HG03457 (cell line): ENCODE data around the gene TMEM26.
"Not testable (repeated sequence)": the region's sequence is repeated elsewhere in the genome, so short reads cannot be mapped to it uniquely, and the experiment has no call there.

ENCODE experiments used
- ATAC-seq: cut with Tn5 transposase; IDR thresholded peaks from one replicate; pipeline ENCODE4 v1.9.1; 2021; ENCODE audit warnings: moderate number of reproducible peaks; ENCODE audit not compliant: unreplicated experiment

The TMEM26 gene

DNA sequence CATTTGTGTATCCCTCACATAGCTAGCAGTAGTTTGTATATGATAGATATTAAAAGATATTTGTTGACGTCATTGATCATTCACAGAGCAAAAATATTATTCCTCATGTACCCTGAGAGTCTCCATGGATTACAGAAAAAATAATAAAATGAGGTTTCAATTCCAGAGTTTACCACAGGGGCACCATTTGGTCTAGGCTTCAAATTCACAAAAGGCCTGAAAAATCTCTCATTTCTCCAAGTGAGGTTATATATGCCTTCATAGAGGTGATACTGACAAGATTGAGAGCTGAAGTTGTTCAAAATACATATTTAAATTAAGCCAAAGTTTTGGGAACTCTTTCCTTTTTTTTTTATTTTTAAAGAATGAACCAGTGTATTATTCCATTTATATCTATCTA is 52.7 kb downstream of the TMEM26 start:
- ATAC-seq: no peak

DNA sequence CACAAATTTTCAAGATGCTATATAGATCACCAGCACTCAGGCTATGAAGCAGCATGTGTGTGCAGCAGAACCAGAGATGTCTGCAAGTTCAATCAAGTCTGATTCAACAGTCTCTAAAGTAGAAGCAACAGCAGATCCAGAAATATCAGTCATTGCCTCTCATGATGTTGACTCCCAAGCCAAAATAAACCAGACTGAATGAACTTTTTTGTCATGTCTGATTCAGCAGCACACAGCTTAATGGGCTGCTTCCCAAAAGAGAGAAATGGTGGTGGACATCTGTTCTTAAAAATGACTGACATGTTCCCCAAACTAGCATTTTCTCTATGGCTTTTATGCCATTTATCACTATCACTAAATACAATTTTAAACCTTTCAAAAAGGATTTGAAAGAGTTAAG is 53.8 kb downstream of the TMEM26 start:
- no peak for ATAC-seq

DNA sequence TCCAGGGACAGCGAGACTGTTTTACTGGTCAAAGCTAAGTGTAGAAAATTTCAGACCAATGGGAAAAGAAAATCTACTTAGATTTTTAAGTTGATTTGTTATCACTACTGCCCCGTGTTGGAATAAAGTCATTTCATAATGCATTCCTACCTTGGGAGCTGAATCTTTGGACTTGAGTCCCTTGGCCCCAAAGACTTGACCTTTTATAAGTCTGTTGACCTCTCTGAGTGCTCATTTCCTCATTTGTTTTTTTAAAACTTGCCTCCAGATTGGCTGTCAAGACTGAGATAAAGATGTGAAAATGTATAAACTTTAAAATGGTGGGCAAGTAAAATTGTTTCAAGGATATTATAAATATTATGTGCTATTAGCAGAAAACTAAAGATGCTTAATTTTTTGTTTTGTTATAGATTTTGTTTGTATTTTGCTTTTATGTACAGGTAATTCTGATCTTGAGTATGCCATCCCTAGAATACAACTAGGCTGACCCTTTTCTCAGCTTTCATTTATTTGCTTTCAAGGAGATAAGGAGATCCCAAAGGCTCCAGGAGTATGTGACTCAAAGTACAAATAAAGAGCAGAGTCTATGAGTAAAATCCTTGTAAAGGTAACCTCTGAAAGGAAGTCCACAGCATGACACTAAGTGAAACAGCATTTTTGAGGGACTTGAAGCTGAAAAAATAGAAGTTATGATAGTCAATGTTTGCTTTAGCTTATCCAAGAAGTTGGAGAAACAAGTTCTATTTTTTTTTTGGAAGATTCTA is 54.6 kb downstream of the TMEM26 start:
- ATAC-seq: no peak

DNA sequence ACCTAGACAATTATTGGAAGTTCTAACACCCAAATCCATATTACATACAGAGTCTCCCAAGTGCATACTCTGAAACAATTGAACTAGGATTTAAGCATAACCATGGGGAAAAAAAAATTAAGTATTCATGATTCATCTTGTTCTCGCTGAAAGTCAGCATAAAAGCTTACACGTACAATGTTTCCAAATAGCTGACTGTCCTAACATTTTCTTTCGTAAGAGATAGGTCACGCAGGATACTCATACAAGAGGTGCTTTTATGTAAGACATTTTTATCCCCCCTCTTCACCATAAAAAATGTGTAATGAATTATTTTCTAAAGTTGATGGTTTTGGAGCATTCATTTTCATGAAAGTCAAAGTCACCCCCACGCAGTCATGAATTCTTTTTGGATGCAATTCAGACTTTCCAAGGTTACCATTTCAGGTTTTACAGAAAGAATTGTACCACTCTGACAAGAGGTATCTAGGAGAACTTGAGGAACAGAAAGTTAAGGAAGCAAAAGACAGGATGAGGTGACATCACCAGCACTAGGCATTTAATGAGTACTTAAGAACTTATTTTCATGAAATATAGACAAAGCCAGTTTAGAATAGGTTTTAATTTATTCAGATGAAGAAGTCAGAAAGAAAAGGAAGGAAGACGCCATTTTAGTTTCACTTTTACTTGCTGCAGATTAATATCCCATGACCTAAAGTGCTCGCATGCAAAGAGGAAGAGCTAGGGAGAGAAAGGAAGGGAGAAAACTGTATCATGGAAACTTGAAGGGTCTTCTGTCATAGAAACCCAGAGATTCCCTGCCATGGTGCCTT is 55.8 kb downstream of the TMEM26 start:
- no peak for ATAC-seq

DNA sequence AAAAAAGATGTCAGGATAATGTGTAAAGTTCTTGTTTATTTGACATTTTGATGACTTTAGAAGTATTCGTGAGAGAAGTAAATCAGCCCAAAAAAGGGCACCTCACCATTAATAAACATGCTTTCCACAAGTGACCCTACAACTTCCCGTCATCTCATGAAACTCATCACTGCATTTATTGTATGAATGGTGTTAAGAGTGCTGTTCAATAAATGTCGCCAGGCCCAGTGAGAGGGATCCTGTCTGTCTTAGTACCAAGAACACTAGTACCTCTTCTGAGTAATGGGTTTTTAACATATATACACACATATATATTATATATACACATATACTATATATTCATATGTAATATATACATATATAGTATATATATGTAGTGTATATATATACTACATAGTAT is 61.9 kb downstream of the TMEM26 start:
- peak; percentile 33 for ATAC-seq

DNA sequence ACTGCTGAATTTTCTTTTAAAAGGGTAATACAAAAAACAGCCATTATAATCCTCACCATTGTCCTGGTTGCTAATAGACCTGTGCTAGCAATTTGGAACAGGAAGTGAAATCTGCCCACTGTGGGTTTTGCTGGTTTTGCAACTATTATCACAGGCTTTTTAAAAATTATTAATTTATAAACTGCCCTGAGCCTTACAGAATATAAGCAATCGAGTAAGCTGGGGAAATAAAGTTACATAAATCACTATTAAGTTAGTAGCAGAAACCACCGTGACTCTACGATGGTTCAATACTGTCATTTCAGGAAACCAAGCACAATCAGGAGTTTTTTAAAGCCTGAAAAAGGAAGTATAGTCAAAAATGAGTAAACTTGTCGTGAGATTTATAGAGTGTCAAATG is 62.3 kb downstream of the TMEM26 start:
- ATAC-seq: peak; percentile 86

DNA sequence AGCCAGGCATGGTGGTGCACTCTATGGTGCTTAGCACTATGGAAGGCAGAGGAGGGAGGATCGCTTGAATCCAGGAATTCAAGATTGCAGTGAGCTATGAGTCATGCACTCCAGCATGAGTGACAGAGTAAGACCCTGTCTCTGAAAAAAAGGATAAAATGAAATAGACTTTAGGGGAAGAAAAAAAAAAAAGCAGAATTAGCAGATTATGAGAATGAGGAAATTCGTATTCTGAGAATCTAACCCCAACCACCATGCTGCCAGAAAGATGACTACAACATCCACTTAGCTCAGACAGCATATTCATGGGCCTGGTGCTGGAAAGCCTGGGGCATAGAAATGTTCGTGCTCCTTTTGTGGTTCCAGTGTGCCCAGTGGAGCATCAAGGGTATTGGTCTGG is 63.3 kb downstream of the TMEM26 start:
- no peak for ATAC-seq

DNA sequence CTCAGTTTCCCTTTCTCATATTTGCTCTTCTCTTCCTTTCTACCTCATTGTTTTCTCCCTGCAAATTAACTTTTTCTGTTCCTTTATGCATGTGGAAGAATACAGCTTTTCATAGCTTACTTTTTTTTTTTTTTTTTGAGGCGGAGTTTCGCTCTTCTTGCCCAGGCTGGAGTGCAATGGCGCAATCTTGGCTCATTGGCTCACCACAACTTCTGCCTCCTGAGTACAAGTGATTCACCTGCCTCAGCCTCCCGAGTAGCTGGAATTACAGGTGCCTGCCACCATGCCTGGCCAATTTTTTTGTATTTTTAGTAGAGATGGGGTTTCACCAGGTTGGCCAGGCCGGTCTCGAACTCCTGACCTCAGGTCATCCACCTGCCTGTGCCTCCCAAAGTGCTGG is 64.2 kb downstream of the TMEM26 start:
- ATAC-seq: not testable (repeated sequence)

DNA sequence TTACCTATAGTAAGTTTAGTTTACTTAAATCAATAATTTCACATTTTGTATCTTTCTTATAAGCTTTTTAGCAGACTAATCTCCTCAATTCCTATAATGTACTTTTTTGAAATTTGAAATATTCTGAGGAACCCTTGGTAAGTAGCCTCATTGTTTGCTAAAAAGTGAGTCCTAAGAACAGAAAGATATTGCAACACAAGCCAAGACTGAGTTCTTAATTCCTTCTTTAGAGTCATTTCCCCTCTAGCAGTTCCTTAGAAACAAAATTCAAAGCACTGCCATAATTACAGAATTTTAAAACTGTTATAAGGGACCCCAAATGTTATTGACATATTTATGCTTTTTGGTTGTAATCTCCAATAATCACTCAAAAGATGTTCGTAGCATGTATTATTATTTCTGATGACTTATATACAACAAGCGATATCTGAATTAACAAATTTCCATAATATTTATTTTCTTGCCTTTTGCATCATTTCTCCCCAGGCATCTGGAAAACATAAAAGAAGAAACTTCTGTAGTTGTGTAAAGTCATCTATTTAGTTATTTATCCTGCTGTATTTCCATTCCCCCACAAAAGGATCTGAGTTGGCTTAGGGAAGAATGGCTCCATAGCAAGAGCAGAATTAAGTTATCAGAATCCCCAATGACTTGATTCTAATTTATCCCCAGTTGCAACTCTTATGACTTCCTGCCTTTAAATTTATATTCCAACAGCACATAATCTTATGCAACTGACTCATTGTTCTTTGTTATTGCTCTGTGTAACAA is 67.8 kb downstream of the TMEM26 start:
- ATAC-seq: no peak

DNA sequence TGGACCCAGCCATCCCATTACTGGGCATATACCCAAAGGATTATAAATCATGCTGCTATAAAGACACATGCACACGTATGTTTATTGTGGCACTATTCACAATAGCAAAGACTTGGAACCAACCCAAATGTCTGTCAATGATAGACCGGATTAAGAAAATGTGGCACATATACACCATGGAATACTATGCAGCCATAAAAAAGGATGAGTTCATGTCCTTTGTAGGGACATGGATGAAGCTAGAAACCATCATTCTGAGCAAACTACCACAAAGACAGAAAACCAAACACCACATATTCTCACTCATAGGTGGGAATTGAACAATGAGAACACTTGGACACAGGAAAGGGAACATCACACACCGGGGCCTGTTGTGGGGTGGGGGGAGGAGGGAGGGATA is 72.0 kb downstream of the TMEM26 start:
- ATAC-seq: not testable (repeated sequence)

DNA sequence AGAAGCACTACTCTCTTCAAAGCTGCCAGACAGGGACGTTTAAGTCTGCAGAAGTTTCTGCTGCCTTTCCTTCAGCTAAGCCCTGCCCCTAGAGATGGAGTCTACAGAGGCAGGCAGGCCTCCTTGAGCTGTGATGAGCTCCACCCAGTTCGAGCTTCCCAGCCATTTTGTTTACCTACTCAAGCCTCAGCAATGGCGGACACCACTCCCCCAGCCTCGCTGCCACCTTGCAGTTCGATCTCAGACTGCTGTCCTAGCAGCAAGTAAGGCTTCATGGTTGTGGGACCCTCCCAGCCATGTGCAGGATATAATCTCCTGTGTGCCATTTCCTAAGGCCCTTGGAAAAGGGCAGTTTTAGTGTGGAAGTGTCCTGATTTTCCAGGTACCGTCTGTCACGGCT is 74.3 kb downstream of the TMEM26 start:
- no peak for ATAC-seq

DNA sequence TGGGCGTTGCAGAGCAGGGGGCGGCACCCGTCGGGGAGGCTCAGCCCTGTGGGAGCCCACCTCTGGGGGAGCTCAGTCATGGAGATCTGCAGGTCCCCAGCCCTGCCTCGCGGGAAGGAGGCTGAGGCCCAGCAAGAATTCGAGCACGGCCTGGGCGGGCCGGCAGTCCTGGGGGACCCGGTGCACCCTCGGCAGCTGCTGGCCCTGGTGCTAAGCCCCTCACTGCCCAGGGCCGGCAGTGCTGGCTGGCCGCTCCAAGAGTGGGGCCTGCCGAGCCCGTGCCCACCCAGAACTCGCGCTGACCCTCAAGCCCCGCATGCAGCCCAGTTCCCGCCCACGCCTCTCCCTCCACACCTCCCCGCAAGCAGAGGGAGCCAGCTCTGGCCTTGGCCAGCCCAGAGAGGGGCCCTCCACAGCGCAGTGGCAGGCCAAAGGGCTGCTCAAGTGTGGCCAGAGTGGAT is 76.2 kb downstream of the TMEM26 start:
- no peak for ATAC-seq

DNA sequence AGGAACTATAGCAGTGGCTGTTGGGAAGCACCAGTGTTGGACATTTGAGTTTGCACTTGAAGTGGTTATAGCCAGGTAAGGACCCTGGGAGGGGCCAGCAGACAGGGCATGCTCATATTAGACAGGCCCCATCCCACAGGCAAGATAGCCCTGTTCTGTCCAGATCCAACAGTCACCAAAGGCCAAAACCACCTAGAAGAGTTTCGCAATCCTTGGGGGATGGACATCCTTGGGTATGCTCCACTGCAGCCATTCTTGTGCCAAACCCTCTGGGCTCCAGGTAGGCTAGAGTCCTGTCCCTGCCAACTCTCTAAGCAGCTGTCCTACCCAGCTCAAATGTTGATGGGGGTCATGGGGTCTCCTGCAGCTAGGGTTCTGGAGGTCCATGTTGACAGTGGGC is 76.8 kb downstream of the TMEM26 start:
- ATAC-seq: no peak

DNA sequence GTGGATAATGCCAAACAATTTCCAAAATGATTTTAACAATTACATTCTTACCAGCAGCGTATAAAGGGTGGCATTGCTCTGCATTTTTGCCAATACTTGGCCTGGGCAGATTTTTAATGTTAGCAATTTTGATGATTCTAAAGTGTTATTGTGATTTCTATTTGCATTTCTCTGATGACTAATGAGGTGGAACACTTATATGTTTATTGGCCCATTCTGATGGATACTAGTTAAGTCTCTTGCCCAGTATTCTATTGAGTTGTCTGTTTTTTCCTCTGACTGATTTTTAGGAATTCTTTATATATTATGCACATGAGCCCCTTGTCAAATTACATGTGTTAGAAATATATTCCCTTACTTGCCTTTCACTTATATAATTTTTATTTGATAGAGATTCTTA is 86.8 kb downstream of the TMEM26 start:
- ATAC-seq: no peak

DNA sequence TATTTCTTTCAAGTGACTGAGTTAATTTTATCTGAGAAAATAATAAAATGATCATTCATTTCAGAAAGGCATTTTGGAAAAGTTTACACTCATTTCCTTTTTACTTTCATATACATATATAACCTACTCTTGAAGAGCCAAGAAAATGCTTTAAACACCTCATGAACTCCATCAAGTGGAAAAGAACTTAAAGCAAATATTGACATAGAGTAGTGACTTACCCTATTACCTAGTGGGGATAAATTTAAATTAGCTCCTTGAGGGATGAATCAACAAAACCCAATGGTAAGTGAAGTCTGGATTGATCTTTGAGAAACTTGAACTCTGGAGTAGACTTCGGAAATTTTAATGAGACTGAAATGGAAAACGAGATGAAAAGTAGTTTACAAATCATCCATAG is 88.6 kb downstream of the TMEM26 start:
- ATAC-seq: no peak

DNA sequence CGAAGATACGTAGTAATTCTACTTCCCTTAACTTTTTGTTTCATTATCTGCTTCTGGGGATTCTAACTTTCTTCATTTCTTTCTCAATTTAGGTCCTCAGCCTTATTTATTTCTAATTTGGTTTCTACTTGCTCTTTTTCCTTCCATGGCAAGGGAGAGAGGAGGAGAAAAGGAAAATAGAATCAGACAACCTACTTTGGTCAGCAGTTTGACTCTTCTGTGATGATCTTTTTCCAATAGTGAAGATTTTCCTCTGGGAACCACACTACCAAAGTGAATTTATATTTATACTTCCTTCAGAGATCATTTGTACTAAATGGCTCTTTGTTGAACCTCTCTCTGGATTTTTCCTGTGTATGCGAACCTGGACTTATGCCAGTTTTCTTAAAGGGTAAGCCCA is 90.2 kb downstream of the TMEM26 start:
- ATAC-seq: no peak

DNA sequence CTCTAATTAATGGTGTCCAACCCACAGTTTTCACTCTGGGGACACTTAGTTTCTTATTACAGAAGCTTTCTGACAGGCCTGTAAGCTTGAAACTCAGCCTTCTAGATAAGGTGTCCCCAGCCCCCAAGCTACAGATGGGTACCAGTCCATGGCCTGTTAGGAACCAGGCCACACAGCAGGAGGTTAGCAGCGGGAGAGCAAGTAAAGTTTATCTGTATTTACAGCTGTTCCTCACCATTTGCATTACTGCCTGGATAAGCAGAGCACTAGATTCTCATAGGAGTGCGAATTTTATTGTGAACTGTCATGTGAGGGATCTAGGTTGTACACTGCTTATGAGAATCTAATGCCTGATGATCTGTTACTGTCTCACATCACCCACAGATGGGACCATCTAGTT is 93.7 kb downstream of the TMEM26 start:
- ATAC-seq: no peak

DNA sequence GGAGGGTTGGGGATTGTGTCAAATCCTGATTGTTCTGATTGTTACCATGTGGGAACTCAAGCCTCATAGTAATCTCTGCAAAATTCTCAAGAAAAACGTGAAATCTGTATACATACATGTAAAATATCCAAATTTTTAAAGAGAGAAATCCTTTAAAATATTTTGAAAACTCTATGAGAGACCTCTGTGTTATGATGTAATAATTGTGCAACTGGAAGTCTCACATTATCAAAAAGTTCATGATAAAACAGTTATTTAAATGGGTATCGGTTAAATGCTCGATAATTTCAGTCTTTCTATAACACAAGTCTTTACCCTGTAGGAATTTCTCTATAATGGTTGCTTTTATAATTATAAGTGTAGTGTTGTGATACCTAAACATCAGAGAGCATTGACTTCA is 95.5 kb downstream of the TMEM26 start:
- no peak for ATAC-seq
